ENCODE results near the gene DLG2. TPM values are rescaled to one million over a fixed set of nuclear protein-coding genes. Genes with fewer than 3 reads are reported as not detected.

Gene DLG2
- total RNA-seq, 1 donor, result 3.0 TPM

- DNase-seq (ENCODE audit: low read depth), result no peak
- H3K4me3 ChIP-seq (ENCODE audit: low read depth, low read length), result no peak overlapping the region
- no peak for TF ChIP-seq CTCF (IDR thresholded peaks at IDR 0.05; ENCODE audit: insufficient read depth, low read length)
Observed at GRCh38 chr11:84295815-84296214, 1331.3 kb downstream of the DLG2 start.

- no peak for TF ChIP-seq CTCF (IDR thresholded peaks at IDR 0.05; ENCODE audit: insufficient read depth, low read length)
- no peak for DNase-seq (ENCODE audit: low read depth)
- no peak overlapping the region for H3K4me3 ChIP-seq (ENCODE audit: low read depth, low read length)
Observed at GRCh38 chr11:84292955-84293354, 1334.2 kb downstream of the DLG2 start.

GRCh38 chr11:84292006-84292405 lies 1335.1 kb downstream of the DLG2 start:
- no peak for TF ChIP-seq CTCF (IDR thresholded peaks at IDR 0.05; ENCODE audit: insufficient read depth, low read length)
- peak; percentile 24 for DNase-seq (ENCODE audit: low read depth)
- no peak overlapping the region for H3K4me3 ChIP-seq (ENCODE audit: low read depth, low read length)

GRCh38 chr11:84290647-84291046 lies 1336.5 kb downstream of the DLG2 start:
- no peak overlapping the region for H3K4me3 ChIP-seq (ENCODE audit: low read depth, low read length)
- peak; percentile 56 for DNase-seq (ENCODE audit: low read depth)
- TF ChIP-seq CTCF (IDR thresholded peaks at IDR 0.05; ENCODE audit: insufficient read depth, low read length), result no peak

GRCh38 chr11:84289381-84289906 lies 1337.7 kb downstream of the DLG2 start:
- TF ChIP-seq CTCF (IDR thresholded peaks at IDR 0.05; ENCODE audit: insufficient read depth, low read length), result no peak
- no peak overlapping the region for H3K4me3 ChIP-seq (ENCODE audit: low read depth, low read length)
- peak; percentile 65 for DNase-seq (ENCODE audit: low read depth)

- no peak for TF ChIP-seq CTCF (IDR thresholded peaks at IDR 0.05; ENCODE audit: insufficient read depth, low read length)
Observed at GRCh38 chr11:84273541-84273940, 1353.6 kb downstream of the DLG2 start.

GRCh38 chr11:84270466-84270865 lies 1356.7 kb downstream of the DLG2 start:
- H3K4me3 ChIP-seq (ENCODE audit: low read depth, low read length), result no peak overlapping the region
- DNase-seq (ENCODE audit: low read depth), result no peak
- no peak for TF ChIP-seq CTCF (IDR thresholded peaks at IDR 0.05; ENCODE audit: insufficient read depth, low read length)

More at GRCh38 chr11:84273541-84273940, 1353.6 kb downstream of the DLG2 start:
- H3K4me3 ChIP-seq (ENCODE audit: low read depth, low read length), result no peak overlapping the region
- no peak for DNase-seq (ENCODE audit: low read depth)
